H9 (cell line): ENCODE measurements around the gene NEAT1. TPM values are rescaled to one million over a fixed set of nuclear protein-coding genes. Genes with fewer than 3 reads are reported as not detected.

Experiments
- DNase-seq: peaks from one replicate; pipeline ENCODE4 v3.0.0-alpha.2; 2017
- H2AFZ ChIP-seq: one replicate; pipeline ENCODE4 v1.6.1; 2013; ENCODE audit warnings: mild to moderate bottlenecking, low read length, control low read depth, moderate library complexity
- H2AK5ac ChIP-seq: 2 replicates; pipeline ENCODE4 v1.6.1; 2013; ENCODE audit warnings: low read length, control low read depth, mixed read lengths; ENCODE audit not compliant: insufficient read length
- H2BK120ac ChIP-seq: one replicate; pipeline ENCODE4 v1.6.1; 2013; ENCODE audit warnings: low read depth, mild to moderate bottlenecking, low read length, control low read depth, inconsistent platforms; ENCODE audit not compliant: poor library complexity, severe bottlenecking
- H2BK12ac ChIP-seq: 2 replicates; pipeline ENCODE4 v1.6.1; 2013; ENCODE audit warnings: low read length, control low read depth, mixed read lengths, low read depth; ENCODE audit not compliant: insufficient read length
- H2BK15ac ChIP-seq: 2 replicates; pipeline ENCODE4 v1.6.1; 2013; ENCODE audit warnings: low read depth, low read length, control low read depth
- H2BK20ac ChIP-seq: one replicate; pipeline ENCODE4 v1.6.1; 2013; ENCODE audit warnings: low read depth, mild to moderate bottlenecking, low read length, control low read depth, inconsistent platforms; ENCODE audit not compliant: poor library complexity, severe bottlenecking
- H2BK5ac ChIP-seq: 2 replicates; pipeline ENCODE4 v1.6.1; 2013; ENCODE audit warnings: low read length, control low read depth, mixed read lengths; ENCODE audit not compliant: insufficient read length
- H3K14ac ChIP-seq: 2 replicates; pipeline ENCODE4 v1.6.1; 2013; ENCODE audit warnings: low read length, control low read depth; ENCODE audit not compliant: insufficient read depth
- H3K18ac ChIP-seq: 2 replicates; pipeline ENCODE4 v1.6.1; 2013; ENCODE audit warnings: low read depth, mild to moderate bottlenecking, mixed read lengths, low read length, control low read depth; ENCODE audit not compliant: insufficient read length
- H3K23ac ChIP-seq: 2 replicates; pipeline ENCODE4 v1.6.1; 2013; ENCODE audit warnings: low read length, control low read depth, mixed read lengths, low read depth; ENCODE audit not compliant: insufficient read length
- H3K23me2 ChIP-seq: 2 replicates; pipeline ENCODE4 v1.6.1; 2013; ENCODE audit warnings: low read depth, mild to moderate bottlenecking, mixed read lengths, low read length, control low read depth; ENCODE audit not compliant: insufficient read length, poor library complexity, severe bottlenecking
- H3K27ac ChIP-seq: 2 replicates; pipeline ENCODE4 v1.5.1; 2013; ENCODE audit warnings: low read length, control low read depth, mixed read lengths, low read depth; ENCODE audit not compliant: insufficient read length
- H3K27me3 ChIP-seq: 2 replicates; pipeline ENCODE4 v1.6.1; 2013; ENCODE audit warnings: low read length, control low read depth, inconsistent platforms; ENCODE audit not compliant: insufficient read depth
- H3K4ac ChIP-seq: 2 replicates; pipeline ENCODE4 v1.6.1; 2013; ENCODE audit warnings: low read depth, mild to moderate bottlenecking, control low read depth, inconsistent platforms, low read length, moderate library complexity
- H3K4me1 ChIP-seq: 2 replicates; pipeline ENCODE4 v1.6.1; 2013; ENCODE audit warnings: low read length, control low read depth, inconsistent platforms; ENCODE audit not compliant: insufficient read depth
- H3K4me2 ChIP-seq: 2 replicates; pipeline ENCODE4 v1.6.1; 2013; ENCODE audit warnings: low read length, control low read depth, mixed read lengths; ENCODE audit not compliant: insufficient read length, insufficient read depth
- H3K56ac ChIP-seq: 2 replicates; pipeline ENCODE4 v1.6.1; 2013; ENCODE audit warnings: low read depth, mild to moderate bottlenecking, mixed read lengths, low read length, control low read depth; ENCODE audit not compliant: insufficient read length
- H3K79me1 ChIP-seq: 2 replicates; pipeline ENCODE4 v1.6.1; 2013; ENCODE audit warnings: low read depth, mild to moderate bottlenecking, moderate library complexity, low read length, control low read depth, inconsistent platforms; ENCODE audit not compliant: insufficient read depth, poor library complexity, severe bottlenecking
- H3K79me2 ChIP-seq: 2 replicates; pipeline ENCODE4 v1.6.1; 2013; ENCODE audit warnings: low read length, control low read depth, inconsistent platforms; ENCODE audit not compliant: insufficient read depth
- H3K9ac ChIP-seq: 2 replicates; pipeline ENCODE4 v1.6.1; 2013; ENCODE audit warnings: low read length, control low read depth, mixed read lengths; ENCODE audit not compliant: insufficient read length; ENCODE audit errors: extremely low read depth
- H3K9me3 ChIP-seq: one replicate; pipeline ENCODE4 v1.6.1; 2013; ENCODE audit warnings: low read depth, low read length, inconsistent platforms; ENCODE audit not compliant: control insufficient read depth
- H3T11ph ChIP-seq: one replicate; pipeline ENCODE4 v1.6.1; 2013; ENCODE audit warnings: mild to moderate bottlenecking, low read length, control low read depth, inconsistent platforms
- H4K20me1 ChIP-seq: one replicate; pipeline ENCODE4 v1.6.1; 2013; ENCODE audit not compliant: control insufficient read depth, insufficient read length, insufficient read depth
- H4K5ac ChIP-seq: 2 replicates; pipeline ENCODE4 v1.6.1; 2013; ENCODE audit warnings: low read depth, mild to moderate bottlenecking, mixed read lengths, low read length, control low read depth; ENCODE audit not compliant: insufficient read length
- H4K8ac ChIP-seq: replicated peaks from 2 replicates; pipeline ENCODE4 v1.6.1; 2013; ENCODE audit warnings: low read length, control low read depth, mixed read lengths, low read depth; ENCODE audit not compliant: insufficient read length
- H4K91ac ChIP-seq: 2 replicates; pipeline ENCODE4 v1.6.1; 2013; ENCODE audit warnings: low read depth, mild to moderate bottlenecking, moderate library complexity, mixed read lengths, low read length, control low read depth; ENCODE audit not compliant: insufficient read length
- H3K27ac Mint-ChIP-seq, 3 experiments: 2 replicates in 2 of 3; 3 replicates in 1 of 3; pipeline ENCODE4 v1.8.0; 2020 to 2021; ENCODE audit warnings: mixed read lengths in 3 of 3, mild to moderate bottlenecking in 1 of 3, moderate library complexity in 1 of 3
- H3K27me3 Mint-ChIP-seq: 2 replicates; pipeline ENCODE4 v1.8.0; 2021; ENCODE audit warnings: low read depth, mild to moderate bottlenecking, moderate library complexity, mixed read lengths
- H3K36me3 Mint-ChIP-seq, 3 experiments: 2 replicates in 2 of 3; 3 replicates in 1 of 3; pipeline ENCODE4 v1.8.0; 2020 to 2021; ENCODE audit warnings: low read depth in 3 of 3, mixed read lengths in 3 of 3; ENCODE audit not compliant: insufficient read depth in 1 of 3
- H3K4me1 Mint-ChIP-seq, 2 experiments: 2 replicates each; pipeline ENCODE4 v1.8.0; 2020; ENCODE audit warnings: mixed read lengths in 2 of 2
- H3K4me3 Mint-ChIP-seq, 2 experiments: 2 replicates in 1 of 2; 3 replicates in 1 of 2; pipeline ENCODE4 v1.8.0; 2020 to 2021; ENCODE audit warnings: mild to moderate bottlenecking in 2 of 2, mixed read lengths in 2 of 2, moderate library complexity in 1 of 2
- H3K9me3 Mint-ChIP-seq, 2 experiments: 2 replicates in 1 of 2; 3 replicates in 1 of 2; pipeline ENCODE4 v1.8.0; 2020; ENCODE audit warnings: mild to moderate bottlenecking in 2 of 2, mixed read lengths in 2 of 2, moderate library complexity in 1 of 2
- CTCF ChIP-seq: fragments of 200-600 bp; sonication (generic); conservative IDR thresholded peaks from 3 replicates; pipeline ENCODE4 v1.8.0; 2021; ENCODE audit warnings: antibody characterized with exemption, mild to moderate bottlenecking
- WGBS: extraction: QIAGEN DNeasy Blood & Tissue Kit; methylation state at CpG from one replicate; pipeline ENCODE4 v1.1.7; 2013; ENCODE audit warnings: missing lambda C conversion rate, low lambda C conversion rate, mixed read lengths; ENCODE audit not compliant: insufficient read length; ENCODE audit errors: extremely low coverage; 5-methylcytosine and 5-hydroxymethylcytosine counted together
- total RNA-seq: library from RNA; stranded (reverse); gene quantifications from 2 replicates; pipeline ENCODE4 v1.2.1, GENCODE V29; 2021

Gene NEAT1
- total RNA-seq, 1 experiment from 2014 or later = 12.7 TPM

- H3K27ac Mint-ChIP-seq = no peak overlapping the region
- no peak overlapping the region for H3K4me2 ChIP-seq
These were observed 42.0 kb upstream of the NEAT1 start for GRCh38 chr11:65380460-65381119.

More at GRCh38 chr11:65380460-65381119, 42.0 kb upstream of the NEAT1 start:
- no peak overlapping the region for H2BK15ac ChIP-seq
- H2BK5ac ChIP-seq = no peak overlapping the region
- no peak overlapping the region for H3K14ac ChIP-seq
- no peaks in the 10 kb centered on the region for H3K23me2 ChIP-seq
- H3K4me1 Mint-ChIP-seq = peaks cover 17 to 18% of the 10 kb centered on the region in 2 experiments
- no peak overlapping the region for H3K4ac ChIP-seq
- no peaks in the 10 kb centered on the region for H3K9me3 ChIP-seq
- H2AK5ac ChIP-seq = no peak overlapping the region
- no peak overlapping the region for H4K5ac ChIP-seq
- H3K36me3 Mint-ChIP-seq = no peaks in the 10 kb centered on the region
- H3K79me2 ChIP-seq = no peaks in the 10 kb centered on the region
- H3K4me3 Mint-ChIP-seq = no peak overlapping the region
- peak; percentile 37; the same call in 2 of the 3 replicates for TF ChIP-seq CTCF
- H3K9ac ChIP-seq = no peak overlapping the region
- H2BK12ac ChIP-seq = no peak overlapping the region
- 0 out of 2 replicates have a peak, but pooled peaks cover 2% of the 10 kb centered on the region for H3K4me1 ChIP-seq
- peak; percentile 62 for DNase-seq
- H3K79me1 ChIP-seq = no peaks in the 10 kb centered on the region
- H3K9me3 Mint-ChIP-seq = no peaks in the 10 kb centered on the region
- no peaks in the 10 kb centered on the region for H3K27me3 ChIP-seq
- no peak overlapping the region for H3T11ph ChIP-seq
- no peak overlapping the region for H3K27ac ChIP-seq
- H4K91ac ChIP-seq = no peak overlapping the region
- H3K27me3 Mint-ChIP-seq = peaks cover 4% of the 10 kb centered on the region
- no peaks in the 10 kb centered on the region for H4K20me1 ChIP-seq
- no CpG with 5 or more reads among the region's 16 CpGs for WGBS
- H2AFZ ChIP-seq = no peak overlapping the region
- H2BK120ac ChIP-seq = no peak overlapping the region
- H4K8ac ChIP-seq = no peak overlapping the region
- H3K23ac ChIP-seq = no peak overlapping the region
- H2BK20ac ChIP-seq = no peak overlapping the region
- H3K18ac ChIP-seq = no peak overlapping the region
- H3K56ac ChIP-seq = no peak overlapping the region
